ENCODE measurements around the gene B4GALT1.
"Not testable (repeated sequence)": the region's sequence is repeated elsewhere in the genome, so short reads cannot be mapped to it uniquely, and the experiment has no call there.

B4GALT1 gene

GRCh38 chr9:33182519-33182918, 15.4 kb upstream of the B4GALT1 start:
- DNase-seq, result no peak

- no peak for DNase-seq
Measured at GRCh38 chr9:33180526-33181184, 13.5 kb upstream of the B4GALT1 start.

GRCh38 chr9:33178972-33179697, 12.0 kb upstream of the B4GALT1 start:
- no peak for DNase-seq

GRCh38 chr9:33177639-33178038, 10.5 kb upstream of the B4GALT1 start:
- DNase-seq, result no peak

- no peak for DNase-seq
Measured at GRCh38 chr9:33177086-33177485, 9.9 kb upstream of the B4GALT1 start.

GRCh38 chr9:33175649-33176325, 8.7 kb upstream of the B4GALT1 start:
- no peak for DNase-seq

- DNase-seq, result no peak
Measured at GRCh38 chr9:33172256-33173238, 5.4 kb upstream of the B4GALT1 start.

GRCh38 chr9:33170464-33171415, 3.6 kb upstream of the B4GALT1 start:
- DNase-seq, result peak; percentile 42

GRCh38 chr9:33168941-33169544, 1.9 kb upstream of the B4GALT1 start:
- no peak for DNase-seq

GRCh38 chr9:33167972-33168461, 881 bp upstream of the B4GALT1 start:
- no peak for DNase-seq

GRCh38 chr9:33166231-33167083, 679 bp downstream of the B4GALT1 start:
- DNase-seq, result no peak

- no peak for DNase-seq
Measured at GRCh38 chr9:33165263-33166151, 1.6 kb downstream of the B4GALT1 start.

- not testable (repeated sequence) for DNase-seq
Measured at GRCh38 chr9:33164921-33165262, 2.2 kb downstream of the B4GALT1 start.

- no peak for DNase-seq
Measured at GRCh38 chr9:33164138-33164809, 2.9 kb downstream of the B4GALT1 start.

GRCh38 chr9:33163433-33164137, 3.6 kb downstream of the B4GALT1 start:
- DNase-seq, result no peak

GRCh38 chr9:33162721-33163311, 4.3 kb downstream of the B4GALT1 start:
- no peak for DNase-seq

- no peak for DNase-seq
Measured at GRCh38 chr9:33161589-33162132, 5.5 kb downstream of the B4GALT1 start.

Data from SHP77 treated with DMSO at 0.1 percent for 48 hours (cell line).